ENCODE data around the gene METTL4.

The METTL4 gene

DNA sequence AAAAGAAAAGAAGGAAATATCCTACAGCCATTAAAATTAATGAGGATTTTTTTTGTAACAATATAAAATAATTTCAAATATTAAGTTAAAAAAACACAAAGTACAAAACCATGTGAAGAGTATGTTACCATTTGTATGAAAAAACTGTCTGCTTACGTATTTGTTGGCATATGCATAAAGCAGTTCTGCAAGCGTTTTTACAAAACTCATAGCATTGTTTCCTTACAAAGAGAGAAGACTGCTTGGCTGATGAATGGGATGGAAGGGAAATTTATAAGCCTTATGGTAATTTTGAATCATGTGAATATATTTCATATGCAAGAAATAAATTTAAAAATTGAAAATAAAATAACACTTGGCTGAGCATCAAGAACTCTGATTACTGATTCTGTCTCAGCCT, 63.1 kb downstream of the METTL4 start:
- Histone ChIP-seq H2AFZ (ENCODE audit: insufficient read depth, low read length, poor library complexity) (no peak overlapping the region), H4K8ac (ENCODE audit: low read depth, low read length) (no peak overlapping the region), H3K9ac (ENCODE audit: low read length) (no peak overlapping the region), H4K12ac (ENCODE audit: low read depth, low read length) (no peak overlapping the region), H3K79me2 (ENCODE audit: control insufficient read depth, insufficient read depth, low read length, poor library complexity) (no peaks in the 10 kb centered on the region), H2BK120ac (ENCODE audit: insufficient read depth, low read length, poor library complexity) (no peak overlapping the region), H2BK12ac (ENCODE audit: low read length) (no peak overlapping the region), H3K36me3 (ENCODE audit: control insufficient read depth in 1 of 2, insufficient read depth in 2 of 2, low read length in 2 of 2) (no peaks in the 10 kb centered on the region), H3K27me3 (ENCODE audit: insufficient read depth, low read length) (no peaks in the 10 kb centered on the region), H2BK5ac (ENCODE audit: low read depth, low read length, poor library complexity) (no peak overlapping the region), H2AK5ac (ENCODE audit: low read length) (no peak overlapping the region), H3K4me2 (ENCODE audit: low read length) (no peak overlapping the region), H4K91ac (ENCODE audit: low read depth, low read length) (no peak overlapping the region), H3K23ac (ENCODE audit: low read length) (no peak overlapping the region), H3K27ac (ENCODE audit: low read depth, low read length) (no peak overlapping the region), H3K4me1 (ENCODE audit: control insufficient read depth in 1 of 2, insufficient read depth in 2 of 2, low read length in 2 of 2) (no peaks in the 10 kb centered on the region), H3K4me3 (ENCODE audit: low read depth, low read length) (no peak overlapping the region), H3K9me3 (ENCODE audit: insufficient read depth, low read depth, low read length) (no peaks in the 10 kb centered on the region), H3K18ac (ENCODE audit: low read length) (no peak overlapping the region), H3K79me1 (ENCODE audit: low read length) (no peaks in the 10 kb centered on the region), H3K4ac (ENCODE audit: low read depth, low read length) (no peak overlapping the region), H3K14ac (ENCODE audit: low read length) (no peak overlapping the region)
- no peak for DNase-seq
- no CpG with 5 or more reads among the region's 2 CpGs for WGBS (ENCODE audit: extremely low coverage, insufficient coverage, insufficient read length)

GRCh38 chr18:2504642-2505041, 66.7 kb downstream of the METTL4 start:
- no CpG with 5 or more reads among the region's 1 CpG for WGBS (ENCODE audit: extremely low coverage, insufficient coverage, insufficient read length)
- no peak overlapping the region for H2AFZ ChIP-seq (ENCODE audit: insufficient read depth, low read length, poor library complexity)
- H3K79me1 ChIP-seq (ENCODE audit: low read length) = no peaks in the 10 kb centered on the region
- no peak overlapping the region for H3K4ac ChIP-seq (ENCODE audit: low read depth, low read length)
- H3K18ac ChIP-seq (ENCODE audit: low read length) = no peak overlapping the region
- H4K12ac ChIP-seq (ENCODE audit: low read depth, low read length) = no peak overlapping the region
- H2AK5ac ChIP-seq (ENCODE audit: low read length) = no peak overlapping the region
- DNase-seq = no peak
- H3K9ac ChIP-seq (ENCODE audit: low read length) = no peak overlapping the region
- no peaks in the 10 kb centered on the region for H3K4me1 ChIP-seq (ENCODE audit: control insufficient read depth in 1 of 2, insufficient read depth in 2 of 2, low read length in 2 of 2)
- no peak overlapping the region for H3K4me3 ChIP-seq (ENCODE audit: low read depth, low read length)
- H2BK5ac ChIP-seq (ENCODE audit: low read depth, low read length, poor library complexity) = no peak overlapping the region
- no peak overlapping the region for H3K23ac ChIP-seq (ENCODE audit: low read length)
- no peak overlapping the region for H4K91ac ChIP-seq (ENCODE audit: low read depth, low read length)
- no peak overlapping the region for H3K14ac ChIP-seq (ENCODE audit: low read length)
- no peaks in the 10 kb centered on the region for H3K9me3 ChIP-seq (ENCODE audit: insufficient read depth, low read depth, low read length)
- no peak overlapping the region for H2BK12ac ChIP-seq (ENCODE audit: low read length)
- no peak overlapping the region for H3K27ac ChIP-seq (ENCODE audit: low read depth, low read length)
- no peaks in the 10 kb centered on the region for H3K36me3 ChIP-seq (ENCODE audit: control insufficient read depth in 1 of 2, insufficient read depth in 2 of 2, low read length in 2 of 2)
- H3K79me2 ChIP-seq (ENCODE audit: control insufficient read depth, insufficient read depth, low read length, poor library complexity) = no peaks in the 10 kb centered on the region
- no peaks in the 10 kb centered on the region for H3K27me3 ChIP-seq (ENCODE audit: insufficient read depth, low read length)
- no peak overlapping the region for H3K4me2 ChIP-seq (ENCODE audit: low read length)
- no peak overlapping the region for H2BK120ac ChIP-seq (ENCODE audit: insufficient read depth, low read length, poor library complexity)
- H4K8ac ChIP-seq (ENCODE audit: low read depth, low read length) = no peak overlapping the region

DNA sequence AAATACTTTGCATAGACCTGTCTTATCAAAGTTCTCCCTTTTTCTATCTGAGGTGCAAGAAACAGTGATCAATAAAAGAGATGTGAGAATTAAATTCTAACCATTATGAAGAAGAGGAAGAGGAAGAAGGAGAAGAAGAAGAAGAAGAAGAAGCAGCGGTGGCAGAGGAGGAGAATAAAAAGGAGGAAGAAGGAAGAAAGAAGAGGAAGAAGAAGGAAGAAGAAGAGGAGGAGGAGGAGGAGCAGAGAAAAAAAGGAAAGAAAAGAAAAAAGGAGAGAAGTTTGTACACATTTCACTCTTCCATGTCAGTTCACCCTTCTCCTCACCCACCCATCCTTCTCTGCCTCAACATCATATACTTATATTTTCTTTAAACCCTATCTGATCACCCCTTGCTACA, 68.4 kb downstream of the METTL4 start:
- no peaks in the 10 kb centered on the region for H3K9me3 ChIP-seq (ENCODE audit: insufficient read depth, low read depth, low read length)
- no peak overlapping the region for H2AFZ ChIP-seq (ENCODE audit: insufficient read depth, low read length, poor library complexity)
- H3K9ac ChIP-seq (ENCODE audit: low read length) = no peak overlapping the region
- no CpG with 5 or more reads among the region's 1 CpG for WGBS (ENCODE audit: extremely low coverage, insufficient coverage, insufficient read length)
- no peak overlapping the region for H3K4me3 ChIP-seq (ENCODE audit: low read depth, low read length)
- no peak overlapping the region for H2BK5ac ChIP-seq (ENCODE audit: low read depth, low read length, poor library complexity)
- H2BK12ac ChIP-seq (ENCODE audit: low read length) = no peak overlapping the region
- no peak overlapping the region for H3K23ac ChIP-seq (ENCODE audit: low read length)
- no peak overlapping the region for H3K14ac ChIP-seq (ENCODE audit: low read length)
- H4K91ac ChIP-seq (ENCODE audit: low read depth, low read length) = no peak overlapping the region
- no peak overlapping the region for H2AK5ac ChIP-seq (ENCODE audit: low read length)
- H3K4ac ChIP-seq (ENCODE audit: low read depth, low read length) = no peak overlapping the region
- DNase-seq = no peak
- no peak overlapping the region for H3K4me2 ChIP-seq (ENCODE audit: low read length)
- H4K8ac ChIP-seq (ENCODE audit: low read depth, low read length) = no peak overlapping the region
- no peaks in the 10 kb centered on the region for H3K79me2 ChIP-seq (ENCODE audit: control insufficient read depth, insufficient read depth, low read length, poor library complexity)
- H3K27me3 ChIP-seq (ENCODE audit: insufficient read depth, low read length) = no peaks in the 10 kb centered on the region
- H3K36me3 ChIP-seq (ENCODE audit: control insufficient read depth in 1 of 2, insufficient read depth in 2 of 2, low read length in 2 of 2) = no peaks in the 10 kb centered on the region
- H3K27ac ChIP-seq (ENCODE audit: low read depth, low read length) = no peak overlapping the region
- no peak overlapping the region for H4K12ac ChIP-seq (ENCODE audit: low read depth, low read length)
- no peaks in the 10 kb centered on the region for H3K4me1 ChIP-seq (ENCODE audit: control insufficient read depth in 1 of 2, insufficient read depth in 2 of 2, low read length in 2 of 2)
- H3K79me1 ChIP-seq (ENCODE audit: low read length) = no peaks in the 10 kb centered on the region
- H2BK120ac ChIP-seq (ENCODE audit: insufficient read depth, low read length, poor library complexity) = no peak overlapping the region
- no peak overlapping the region for H3K18ac ChIP-seq (ENCODE audit: low read length)

GRCh38 chr18:2502394-2502793, 68.9 kb downstream of the METTL4 start:
- H3K14ac ChIP-seq (ENCODE audit: low read length) = no peak overlapping the region
- no peak overlapping the region for H3K18ac ChIP-seq (ENCODE audit: low read length)
- WGBS (ENCODE audit: extremely low coverage, insufficient coverage, insufficient read length) = no CpG with 5 or more reads among the region's 3 CpGs
- no peak overlapping the region for H2BK120ac ChIP-seq (ENCODE audit: insufficient read depth, low read length, poor library complexity)
- H2AFZ ChIP-seq (ENCODE audit: insufficient read depth, low read length, poor library complexity) = no peak overlapping the region
- no peaks in the 10 kb centered on the region for H3K4me1 ChIP-seq (ENCODE audit: control insufficient read depth in 1 of 2, insufficient read depth in 2 of 2, low read length in 2 of 2)
- H3K23ac ChIP-seq (ENCODE audit: low read length) = no peak overlapping the region
- no peaks in the 10 kb centered on the region for H3K9me3 ChIP-seq (ENCODE audit: insufficient read depth, low read depth, low read length)
- H4K8ac ChIP-seq (ENCODE audit: low read depth, low read length) = no peak overlapping the region
- no peak overlapping the region for H3K27ac ChIP-seq (ENCODE audit: low read depth, low read length)
- H3K27me3 ChIP-seq (ENCODE audit: insufficient read depth, low read length) = no peaks in the 10 kb centered on the region
- H3K4ac ChIP-seq (ENCODE audit: low read depth, low read length) = no peak overlapping the region
- no peak overlapping the region for H4K91ac ChIP-seq (ENCODE audit: low read depth, low read length)
- no peak for DNase-seq
- H4K12ac ChIP-seq (ENCODE audit: low read depth, low read length) = no peak overlapping the region
- no peaks in the 10 kb centered on the region for H3K36me3 ChIP-seq (ENCODE audit: control insufficient read depth in 1 of 2, insufficient read depth in 2 of 2, low read length in 2 of 2)
- H3K4me3 ChIP-seq (ENCODE audit: low read depth, low read length) = no peak overlapping the region
- no peak overlapping the region for H3K4me2 ChIP-seq (ENCODE audit: low read length)
- no peak overlapping the region for H2BK12ac ChIP-seq (ENCODE audit: low read length)
- no peaks in the 10 kb centered on the region for H3K79me2 ChIP-seq (ENCODE audit: control insufficient read depth, insufficient read depth, low read length, poor library complexity)
- no peak overlapping the region for H3K9ac ChIP-seq (ENCODE audit: low read length)
- H2BK5ac ChIP-seq (ENCODE audit: low read depth, low read length, poor library complexity) = no peak overlapping the region
- no peak overlapping the region for H2AK5ac ChIP-seq (ENCODE audit: low read length)
- H3K79me1 ChIP-seq (ENCODE audit: low read length) = no peaks in the 10 kb centered on the region
